GM18519 (cell line): Measurements from ENCODE around the gene CRABP1.

Experiments
- ATAC-seq: cut with Tn5 transposase; IDR thresholded peaks from one replicate; pipeline ENCODE4 v1.9.1; 2021; ENCODE audit warnings: mild to moderate bottlenecking, moderate library complexity; ENCODE audit not compliant: unreplicated experiment, low FRiP score

Gene CRABP1

GRCh38 chr15:78340231-78341056 lies at the start of gene CRABP1:
TSS of gene CRABP1 (plus strand) at chr15:78340353. CDS start at chr15:78340429, 76 bp downstream.
- ATAC-seq, result no peak

DNA sequence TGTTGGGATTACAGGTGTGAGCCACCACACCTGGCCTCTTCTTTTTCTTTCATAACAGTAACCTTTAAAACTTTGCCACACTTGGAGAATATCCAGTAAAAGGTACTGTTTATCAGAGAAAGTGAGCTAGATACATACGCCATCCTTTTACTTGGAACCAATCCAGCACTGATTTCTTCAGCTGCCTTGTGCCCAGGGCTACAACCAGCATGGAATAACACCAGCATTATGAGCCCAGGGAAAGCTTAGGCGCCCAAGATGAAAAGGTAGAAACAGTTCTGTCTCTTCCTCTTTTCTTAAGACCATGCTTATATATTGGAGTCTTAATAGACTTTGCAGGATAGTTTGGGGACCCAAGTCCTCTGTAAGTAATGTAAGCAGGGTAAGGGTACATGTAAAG lies 49.1 kb upstream of the CRABP1 start:
- ATAC-seq, result no peak

DNA sequence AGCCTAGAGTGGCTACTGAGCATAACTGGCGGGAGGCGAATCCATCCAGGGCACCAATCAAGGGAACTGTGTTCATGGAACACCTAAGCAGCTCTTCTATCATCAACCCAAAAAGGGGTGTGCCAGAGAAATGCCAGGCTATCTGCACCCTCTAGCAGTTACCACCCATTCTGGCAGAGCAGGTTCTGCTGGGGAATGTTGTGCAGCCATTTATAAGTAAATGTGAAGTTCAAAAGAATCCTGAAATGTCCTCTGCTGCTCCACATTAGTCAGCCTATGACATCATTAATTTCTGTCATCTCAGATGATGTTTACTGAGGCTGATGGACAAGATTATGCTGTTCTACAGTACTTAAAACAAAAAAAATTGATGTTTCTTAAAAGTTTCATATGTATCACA lies 48.5 kb upstream of the CRABP1 start:
- no peak for ATAC-seq

DNA sequence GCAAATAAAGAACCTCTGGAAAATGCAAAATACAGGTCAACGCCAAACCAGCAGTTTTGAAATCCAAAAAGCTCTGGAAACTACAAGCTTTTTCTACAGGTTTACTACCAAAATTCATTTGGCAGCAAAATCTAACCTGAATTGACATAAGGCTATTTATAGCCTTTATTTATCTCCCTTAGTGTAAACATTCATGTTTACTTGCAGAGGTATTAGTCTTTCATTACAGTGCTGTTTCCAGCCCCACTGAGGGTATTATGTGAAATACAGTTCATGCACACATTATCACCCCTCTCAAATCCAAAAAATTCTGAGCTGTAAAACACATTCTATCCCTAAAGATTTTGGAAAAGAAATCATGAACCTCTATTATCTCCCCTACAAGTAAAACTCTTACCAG lies 47.9 kb upstream of the CRABP1 start:
- ATAC-seq, result no peak

DNA sequence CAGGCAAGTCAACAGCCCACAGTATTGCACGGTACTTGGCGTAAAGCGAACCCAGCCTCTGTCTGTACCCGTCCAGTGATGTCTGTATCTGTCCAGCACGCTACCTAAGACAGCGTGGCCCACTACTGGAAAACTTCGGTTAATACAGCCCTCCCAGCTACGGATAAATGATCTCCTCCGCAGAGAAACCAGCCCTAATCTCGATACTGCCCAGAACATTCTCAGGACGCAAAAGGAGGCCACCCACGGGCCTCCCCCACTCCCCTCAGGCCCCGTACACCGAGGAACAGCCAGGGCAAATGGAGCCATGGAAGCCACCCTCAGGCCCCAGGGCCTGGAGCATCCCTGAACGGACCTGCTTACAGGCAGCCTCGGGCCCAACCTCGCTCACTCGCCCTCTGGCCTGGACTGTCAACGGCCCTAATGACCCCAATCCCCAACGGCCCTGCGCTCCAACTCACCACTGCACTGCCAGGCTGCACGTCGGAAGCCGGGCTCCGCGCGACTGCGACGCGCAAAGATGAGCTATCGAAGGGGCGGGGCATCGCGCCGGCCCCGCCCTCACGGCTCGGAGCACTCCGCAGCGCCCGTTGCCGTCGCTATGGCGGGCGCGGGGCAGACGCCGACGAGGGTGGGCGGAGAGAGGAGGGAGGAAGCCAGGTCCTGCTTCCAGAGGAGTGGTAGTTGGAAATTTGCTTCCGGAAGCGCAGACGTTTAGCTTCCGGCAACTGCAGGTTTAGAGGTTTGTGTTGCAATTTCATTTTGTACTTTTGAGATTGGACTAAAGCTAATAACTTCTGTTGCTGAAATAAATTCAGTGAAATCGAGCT lies 40.8 kb upstream of the CRABP1 start, which contains the start of gene SKIC8:
TSS of gene SKIC8 (minus strand) at position 509 of the 830 bp plus-strand sequence. CDS start 3,923 bp downstream, outside the sequence.
- ATAC-seq, result peak; percentile 61

DNA sequence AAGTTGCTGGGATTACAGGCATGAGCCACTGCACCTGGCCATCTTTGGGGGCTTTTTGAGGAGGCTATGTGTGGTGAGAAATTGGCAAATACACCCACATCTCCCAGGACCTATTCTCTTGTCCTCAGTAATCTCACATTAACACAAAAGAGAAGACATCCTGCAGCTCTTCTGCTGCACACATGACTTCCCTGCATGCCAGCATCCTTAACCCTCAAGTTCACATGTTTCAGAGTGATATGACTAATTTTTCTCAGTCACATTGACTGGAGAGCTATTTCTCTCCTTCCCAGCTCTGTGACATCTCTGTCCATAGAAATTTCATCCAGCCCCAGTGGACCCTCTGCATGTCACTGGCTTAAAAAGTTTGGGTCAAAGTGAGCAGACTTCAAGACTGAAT lies 38.8 kb upstream of the CRABP1 start:
- ATAC-seq, result no peak

DNA sequence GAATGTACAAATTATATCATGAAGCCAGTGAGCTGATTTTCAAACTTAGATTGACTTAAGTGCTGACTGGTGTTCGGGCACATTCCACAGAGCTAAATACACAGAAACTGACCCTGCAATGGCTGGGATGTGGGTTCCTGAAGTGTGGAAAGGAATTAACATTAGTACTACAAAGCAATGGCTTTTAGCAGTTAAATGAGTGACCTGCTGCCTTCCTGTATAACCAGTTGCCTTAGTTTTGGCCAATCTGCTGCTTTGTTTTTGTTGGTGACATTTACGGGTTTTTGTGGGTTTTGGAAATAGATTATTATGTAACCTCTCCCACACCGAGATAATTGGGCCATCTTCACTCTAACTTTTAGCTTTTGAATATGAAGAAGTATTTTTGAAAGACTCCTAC lies 38.3 kb upstream of the CRABP1 start:
- ATAC-seq, result no peak

DNA sequence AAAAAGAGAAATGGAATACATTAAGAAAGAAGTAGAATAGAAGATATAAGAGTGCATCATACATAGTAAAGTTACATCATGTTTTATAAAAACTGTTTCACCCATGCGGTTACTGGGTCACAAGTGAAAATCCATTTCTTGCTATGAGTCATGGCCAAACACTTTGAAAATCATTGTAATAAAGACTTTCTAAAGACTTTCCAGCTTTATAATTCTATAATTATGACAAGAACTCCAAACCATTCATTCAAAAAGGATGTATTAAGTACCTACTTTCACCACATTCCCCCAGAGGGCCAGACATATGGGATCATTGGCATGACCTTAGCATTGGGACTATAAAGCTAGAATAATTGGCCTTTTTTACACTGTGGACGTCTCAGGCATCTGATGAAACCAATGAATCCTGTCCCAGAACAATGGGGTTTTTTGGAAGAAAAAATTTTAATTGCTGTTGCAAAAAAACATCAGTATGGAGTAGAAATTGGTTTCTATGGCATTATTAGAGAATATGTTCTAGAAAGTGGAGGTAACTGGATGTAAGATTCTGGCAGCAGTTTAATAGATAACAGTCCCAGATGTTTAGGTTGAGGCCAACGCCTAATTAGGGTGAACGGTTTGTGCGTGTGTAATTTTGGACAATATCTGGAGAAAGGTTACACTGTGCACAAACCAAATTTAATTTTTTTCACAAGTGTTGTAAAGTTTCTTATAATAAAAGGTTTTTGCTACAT lies 37.4 kb upstream of the CRABP1 start:
- no peak for ATAC-seq

GRCh38 chr15:78304216-78305066 lies 35.7 kb upstream of the CRABP1 start:
- no peak for ATAC-seq

DNA sequence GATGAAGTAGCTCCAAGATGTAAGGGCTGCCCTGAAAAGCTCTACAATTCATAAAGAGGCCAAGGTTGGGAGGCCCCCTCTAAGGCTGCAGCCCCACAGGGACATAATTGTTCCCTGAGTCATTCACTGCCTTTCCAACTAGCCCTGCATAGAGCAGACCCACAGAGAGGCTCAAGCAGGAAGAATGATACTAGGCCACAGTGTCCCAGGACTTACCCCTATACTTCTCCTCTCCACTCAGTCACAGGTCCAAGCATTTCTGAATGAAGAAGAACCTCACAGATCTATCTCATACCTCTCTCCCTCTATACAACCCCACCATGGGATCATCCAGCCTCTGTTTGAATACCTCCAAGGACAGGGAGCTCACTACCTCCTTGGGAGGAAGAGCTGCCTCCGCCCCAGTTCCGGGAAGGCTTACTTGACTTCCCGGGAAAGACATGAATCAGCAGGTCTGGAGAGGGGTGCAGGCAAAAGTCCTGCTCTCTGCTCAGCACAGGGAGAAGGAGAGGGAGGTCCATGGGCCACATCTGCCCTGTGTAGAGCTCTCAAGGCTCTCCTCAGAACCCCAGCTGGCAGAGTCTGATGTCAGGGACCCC lies 33.9 kb upstream of the CRABP1 start:
- no peak for ATAC-seq

DNA sequence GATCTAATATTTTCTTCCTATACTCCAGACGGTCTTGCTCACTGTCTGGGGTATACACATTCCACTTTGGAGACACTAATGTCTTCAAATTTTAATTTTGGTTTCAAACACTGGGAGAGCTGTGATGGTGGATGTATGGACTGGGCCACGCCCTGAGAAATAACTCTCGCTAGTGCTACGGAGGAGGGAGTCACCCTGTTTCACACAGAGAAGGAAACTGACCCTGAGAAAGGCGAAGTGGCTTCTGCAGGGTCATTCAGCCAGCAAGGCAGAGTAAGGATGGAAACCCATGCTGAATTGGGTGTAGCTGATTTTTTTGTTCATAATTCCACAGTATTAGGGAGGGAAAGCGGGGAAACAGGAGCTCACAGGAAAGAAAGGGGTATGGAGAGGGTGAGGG lies 32.2 kb upstream of the CRABP1 start:
- ATAC-seq, result no peak

- no peak for ATAC-seq
Observed at GRCh38 chr15:78308422-78309032, 31.6 kb upstream of the CRABP1 start.

- ATAC-seq, result no peak
Observed at GRCh38 chr15:78311292-78311691, 28.9 kb upstream of the CRABP1 start.

DNA sequence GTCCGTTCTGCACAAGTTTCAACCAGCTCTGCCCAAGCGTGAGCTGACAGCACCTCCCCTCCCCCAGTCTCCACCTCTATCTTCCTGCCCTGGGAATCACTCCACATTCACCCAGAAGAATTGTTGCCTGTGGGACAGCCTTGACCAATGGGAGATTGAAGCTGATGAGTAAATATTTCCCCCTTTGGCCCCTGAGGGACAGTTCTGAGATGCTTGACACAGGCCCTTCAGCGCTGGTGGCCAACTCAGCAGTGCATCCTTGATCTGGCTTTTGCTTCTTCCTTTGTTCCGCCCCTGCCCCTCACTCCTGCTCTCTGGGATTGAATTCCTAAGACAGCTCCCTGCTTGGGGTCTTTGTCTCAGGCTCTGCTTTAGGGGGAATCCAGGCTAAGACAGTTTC lies 27.6 kb upstream of the CRABP1 start:
- no peak for ATAC-seq

DNA sequence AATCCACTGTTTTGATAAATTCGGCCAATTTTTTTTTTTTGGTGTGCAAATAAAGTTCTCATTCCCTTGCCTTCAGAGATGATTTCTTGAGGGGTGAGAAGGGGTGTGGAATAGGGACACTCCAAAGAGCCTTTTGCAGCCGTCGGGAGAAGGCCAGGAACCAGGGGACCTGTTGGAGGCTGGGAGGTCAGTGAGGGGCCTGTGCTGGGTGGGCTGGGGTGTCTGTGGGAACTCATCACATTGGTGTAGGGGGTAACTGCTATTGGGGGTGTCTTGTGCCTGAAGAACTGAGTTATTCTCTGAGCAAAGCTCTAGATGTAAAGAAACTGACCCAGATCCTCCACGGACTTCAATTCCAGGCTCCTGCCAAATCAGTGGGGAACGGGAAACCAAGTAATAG lies 27.2 kb upstream of the CRABP1 start:
- no peak for ATAC-seq

DNA sequence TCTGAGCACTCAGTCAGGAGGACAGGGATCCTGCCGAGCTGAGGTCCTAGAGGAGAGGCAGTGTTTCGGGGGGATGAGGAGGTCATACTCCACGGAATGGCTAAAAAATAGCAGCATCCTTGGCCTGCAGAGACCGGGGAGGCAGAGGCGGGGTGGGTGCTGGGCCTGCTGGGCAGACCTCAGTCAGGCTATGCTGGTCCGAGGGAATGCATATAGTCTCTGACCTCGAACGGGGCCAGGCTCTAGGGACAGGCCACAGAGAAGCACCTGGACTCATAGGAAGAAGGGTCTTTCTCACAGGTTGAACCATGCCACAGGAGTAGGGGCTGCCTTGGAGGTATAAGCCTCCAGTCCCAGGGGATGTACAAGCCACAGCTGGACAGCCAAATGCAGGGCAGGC lies 26.8 kb upstream of the CRABP1 start:
- no peak for ATAC-seq

- no peak for ATAC-seq
Observed at GRCh38 chr15:78314181-78314581, 26.0 kb upstream of the CRABP1 start.

GRCh38 chr15:78315686-78316282 lies 24.4 kb upstream of the CRABP1 start:
- ATAC-seq, result no peak
